NCI-H446 treated with DMSO at 0.1 percent for 48 hours (cell line): ENCODE results near the gene MT1X.

Experiments
- DNase-seq: peaks from one replicate; lab custom pipeline; 2025; lab: John Stamatoyannopoulos, UW

The MT1X gene

GRCh38 chr16:56681939-56682702, at the start of gene MT1X:
Gene MT1X, plus strand, starts transcription at chr16:56682470. Its CDS starts 71 bp downstream, at chr16:56682541.
- peak; percentile 79 for DNase-seq

GRCh38 chr16:56632848-56633365, 49.4 kb upstream of the MT1X start:
- no peak for DNase-seq

GRCh38 chr16:56633535-56633934, 48.7 kb upstream of the MT1X start:
- DNase-seq = no peak

GRCh38 chr16:56634715-56635440, 47.4 kb upstream of the MT1X start:
- DNase-seq = no peak

- no peak for DNase-seq
Observed at GRCh38 chr16:56635441-56635967, 46.8 kb upstream of the MT1X start.

- DNase-seq = no peak
Observed at GRCh38 chr16:56636616-56637413, 45.5 kb upstream of the MT1X start.

GRCh38 chr16:56637814-56638750, 44.2 kb upstream of the MT1X start, which contains the start of gene MT1A:
Gene MT1A, plus strand, starts transcription at chr16:56638666. Its CDS starts 73 bp downstream, at chr16:56638739.
- no peak for DNase-seq

- DNase-seq = no peak
Observed at GRCh38 chr16:56639045-56639444, 43.2 kb upstream of the MT1X start.

GRCh38 chr16:56640076-56640475, 42.2 kb upstream of the MT1X start:
- no peak for DNase-seq

GRCh38 chr16:56641166-56641565, 41.1 kb upstream of the MT1X start:
- DNase-seq = no peak

- no peak for DNase-seq
Observed at GRCh38 chr16:56643080-56643778, 39.0 kb upstream of the MT1X start.

GRCh38 chr16:56643833-56644232, 38.4 kb upstream of the MT1X start:
- no peak for DNase-seq

GRCh38 chr16:56645311-56645710, 37.0 kb upstream of the MT1X start:
- DNase-seq = no peak

- no peak for DNase-seq
Observed at GRCh38 chr16:56645838-56646237, 36.4 kb upstream of the MT1X start.

GRCh38 chr16:56647641-56648431, 34.4 kb upstream of the MT1X start:
- DNase-seq = no peak

- no peak for DNase-seq
Observed at GRCh38 chr16:56649271-56649670, 33.0 kb upstream of the MT1X start.

- no peak for DNase-seq
Observed at GRCh38 chr16:56649820-56650219, 32.5 kb upstream of the MT1X start.

GRCh38 chr16:56651586-56651985, 30.7 kb upstream of the MT1X start, which contains the start of gene MT1B:
Gene MT1B, plus strand, starts transcription at chr16:56651886. Its CDS starts 68 bp downstream, at chr16:56651954.
- DNase-seq = no peak

GRCh38 chr16:56652600-56652999, 29.7 kb upstream of the MT1X start:
- no peak for DNase-seq
